Adrenal gland (tissue), 5 donors: ENCODE measurements around the gene INO80E.
"Not testable (repeated sequence)": the region's sequence is repeated elsewhere in the genome, so short reads cannot be mapped to it uniquely, and the experiment has no call there.

Experiments
- CTCF ChIP-seq, 6 experiments: fragments of 450-650 bp in 4 of 6; fragments of 200-600 bp in 2 of 6; sonication (generic) in 1 of 6; IDR thresholded peaks; 1 replicate in 5 of 6; 2 replicates in 1 of 6; pipeline versions ENCODE4 v1.5.1 to v1.8.0; 2016 to 2021; ENCODE audit warnings: antibody characterized with exemption in 6 of 6, mild to moderate bottlenecking in 2 of 6, moderate library complexity in 1 of 6
- POLR2A ChIP-seq, 2 donors: fragments of 450-650 bp; IDR thresholded peaks; one replicate each; pipeline ENCODE4 v1.6.1; 2017; ENCODE audit warnings: antibody characterized with exemption in 2 of 2, mild to moderate bottlenecking in 2 of 2, moderate library complexity in 1 of 2
- donor health status: DM: no; HTN: no; CAD: no.

- TF ChIP-seq CTCF, POLR2A (IDR thresholded peaks at IDR 0.05): not testable (repeated sequence)
Observed at GRCh38 chr16:29959821-29960220, 36.2 kb upstream of the INO80E start.
